Measurements from ENCODE around the gene TMC3.

DNA sequence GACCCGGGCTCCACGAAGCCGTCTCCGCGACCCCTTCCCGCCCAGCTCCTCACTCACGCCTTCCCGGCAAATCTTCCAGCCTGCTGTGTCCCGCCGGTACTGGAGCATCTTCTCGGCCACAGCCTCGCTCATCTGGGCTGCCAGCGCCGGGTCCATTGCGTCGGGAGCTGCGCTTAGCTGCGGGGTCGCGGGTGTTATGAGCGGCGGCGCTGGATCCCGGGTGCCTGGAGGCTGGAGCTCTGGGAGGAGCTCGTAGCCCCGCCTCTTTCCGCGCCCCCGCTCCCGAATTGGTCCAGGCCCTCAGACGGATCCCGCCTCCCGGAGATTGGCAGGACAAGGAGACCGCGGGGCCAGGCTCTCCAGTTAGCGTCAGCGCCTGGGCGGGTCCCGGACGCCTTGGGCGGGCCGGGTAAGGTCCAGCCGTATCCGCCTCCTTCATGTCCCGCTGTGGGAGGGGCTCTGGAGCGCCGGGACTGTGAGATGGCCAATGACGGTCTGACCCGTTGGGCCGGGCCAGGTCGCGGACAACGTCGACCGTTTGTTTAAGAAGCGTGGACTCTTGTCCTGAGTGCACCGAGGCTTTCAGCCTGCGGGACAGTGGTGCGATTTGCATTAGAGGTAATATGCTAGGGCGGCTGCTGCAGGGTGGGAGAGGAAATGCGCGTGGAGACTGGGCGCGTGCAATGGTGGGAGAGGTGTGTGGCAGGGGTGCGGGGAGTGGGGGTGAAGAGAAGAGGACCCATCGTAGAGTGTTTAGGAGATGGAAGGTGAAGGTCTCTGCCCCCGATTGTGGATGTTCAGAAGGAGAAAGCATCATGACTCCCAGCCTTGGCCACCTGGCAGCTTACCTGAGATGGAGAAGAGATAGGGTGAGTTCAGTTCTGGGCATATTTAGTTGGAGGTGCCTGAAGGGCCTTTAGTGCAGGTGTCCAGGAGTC is 49.8 kb downstream of the TMC3 start, which contains the start of gene STARD5:
- TF ChIP-seq, protein P1, sequence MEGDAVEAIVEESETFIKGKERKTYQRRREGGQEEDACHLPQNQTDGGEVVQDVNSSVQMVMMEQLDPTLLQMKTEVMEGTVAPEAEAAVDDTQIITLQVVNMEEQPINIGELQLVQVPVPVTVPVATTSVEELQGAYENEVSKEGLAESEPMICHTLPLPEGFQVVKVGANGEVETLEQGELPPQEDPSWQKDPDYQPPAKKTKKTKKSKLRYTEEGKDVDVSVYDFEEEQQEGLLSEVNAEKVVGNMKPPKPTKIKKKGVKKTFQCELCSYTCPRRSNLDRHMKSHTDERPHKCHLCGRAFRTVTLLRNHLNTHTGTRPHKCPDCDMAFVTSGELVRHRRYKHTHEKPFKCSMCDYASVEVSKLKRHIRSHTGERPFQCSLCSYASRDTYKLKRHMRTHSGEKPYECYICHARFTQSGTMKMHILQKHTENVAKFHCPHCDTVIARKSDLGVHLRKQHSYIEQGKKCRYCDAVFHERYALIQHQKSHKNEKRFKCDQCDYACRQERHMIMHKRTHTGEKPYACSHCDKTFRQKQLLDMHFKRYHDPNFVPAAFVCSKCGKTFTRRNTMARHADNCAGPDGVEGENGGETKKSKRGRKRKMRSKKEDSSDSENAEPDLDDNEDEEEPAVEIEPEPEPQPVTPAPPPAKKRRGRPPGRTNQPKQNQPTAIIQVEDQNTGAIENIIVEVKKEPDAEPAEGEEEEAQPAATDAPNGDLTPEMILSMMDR (conservative IDR thresholded peaks at IDR 0.05) = no peak
- TF ChIP-seq EZH2 (IDR thresholded peaks at IDR 0.05; ENCODE audit: low read depth) = no peak
